BLaER1 (cell line): Measurements from ENCODE around the gene VWA8.
"Not testable (repeated sequence)": the region's sequence is repeated elsewhere in the genome, so short reads cannot be mapped to it uniquely, and the experiment has no call there.

Experiments used
- H3K27ac ChIP-seq: shearing (Covaris generic); formaldehyde crosslinking; 2 replicates; pipeline ENCODE4 v1.8.1; 2022
- H3K27me3 ChIP-seq: shearing (Covaris generic); formaldehyde crosslinking; 2 replicates; pipeline ENCODE4 v1.8.1; 2022
- H3K36me3 ChIP-seq: shearing (Covaris generic); formaldehyde crosslinking; 2 replicates; pipeline ENCODE4 v1.8.1; 2022
- H3K4me1 ChIP-seq: shearing (Covaris generic); formaldehyde crosslinking; 2 replicates; pipeline ENCODE4 v1.8.1; 2022
- H3K4me2 ChIP-seq: shearing (Covaris generic); formaldehyde crosslinking; 2 replicates; pipeline ENCODE4 v1.8.1; 2022
- H3K4me3 ChIP-seq: shearing (Covaris generic); formaldehyde crosslinking; 2 replicates; pipeline ENCODE4 v1.8.1; 2022
- H3K9ac ChIP-seq: shearing (Covaris generic); formaldehyde crosslinking; 2 replicates; pipeline ENCODE4 v1.8.1; 2022
- H3K9me3 ChIP-seq: shearing (Covaris generic); formaldehyde crosslinking; 2 replicates; pipeline ENCODE4 v1.8.1; 2022
- H4K20me1 ChIP-seq: shearing (Covaris generic); formaldehyde crosslinking; 2 replicates; pipeline ENCODE4 v1.8.1; 2022
- Cebpa-rat ChIP-seq: shearing (Covaris generic); IDR thresholded peaks from 2 replicates; pipeline ENCODE4 v1.8.1; 2022

VWA8 gene

DNA sequence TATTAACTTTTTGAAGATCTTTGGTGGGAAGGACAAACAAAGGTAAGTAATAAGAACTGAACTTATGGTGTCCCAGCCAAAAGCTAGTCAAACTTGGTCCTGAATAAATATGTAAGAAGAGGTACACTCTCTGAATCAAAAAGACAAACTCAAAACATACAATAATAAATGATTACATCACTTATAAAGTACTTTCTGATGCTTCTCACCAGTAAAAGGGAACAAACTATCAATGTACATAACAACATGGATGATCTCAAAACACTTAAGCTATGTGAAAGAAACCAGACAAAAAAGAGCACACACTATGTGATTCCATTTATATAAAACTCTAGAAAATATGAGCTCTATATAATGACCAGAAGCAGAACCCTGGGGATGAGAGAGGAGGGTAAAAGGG lies 138.3 kb downstream of the VWA8 start:
- H3K4me3 ChIP-seq: no peak overlapping the region
- H3K27me3 ChIP-seq: no peaks in the 10 kb centered on the region
- H4K20me1 ChIP-seq: no peaks in the 10 kb centered on the region
- H3K36me3 ChIP-seq: peaks cover 14% of the 10 kb centered on the region; the same call in 1 of the 2 replicates
- H3K9ac ChIP-seq: no peak overlapping the region
- no peak overlapping the region for H3K27ac ChIP-seq
- TF ChIP-seq Cebpa-rat: no peak
- H3K4me2 ChIP-seq: no peak overlapping the region
- H3K4me1 ChIP-seq: peaks cover 6% of the 10 kb centered on the region; the same call in 1 of the 2 replicates
- no peaks in the 10 kb centered on the region for H3K9me3 ChIP-seq

- Histone ChIP-seq H3K9me3 (no peaks in the 10 kb centered on the region), H3K36me3 (peaks cover 18% of the 10 kb centered on the region; the same call in 1 of the 2 replicates)
- TF ChIP-seq Cebpa-rat: no peak
Measured at GRCh38 chr13:41821238-41821594, 139.7 kb downstream of the VWA8 start.

DNA sequence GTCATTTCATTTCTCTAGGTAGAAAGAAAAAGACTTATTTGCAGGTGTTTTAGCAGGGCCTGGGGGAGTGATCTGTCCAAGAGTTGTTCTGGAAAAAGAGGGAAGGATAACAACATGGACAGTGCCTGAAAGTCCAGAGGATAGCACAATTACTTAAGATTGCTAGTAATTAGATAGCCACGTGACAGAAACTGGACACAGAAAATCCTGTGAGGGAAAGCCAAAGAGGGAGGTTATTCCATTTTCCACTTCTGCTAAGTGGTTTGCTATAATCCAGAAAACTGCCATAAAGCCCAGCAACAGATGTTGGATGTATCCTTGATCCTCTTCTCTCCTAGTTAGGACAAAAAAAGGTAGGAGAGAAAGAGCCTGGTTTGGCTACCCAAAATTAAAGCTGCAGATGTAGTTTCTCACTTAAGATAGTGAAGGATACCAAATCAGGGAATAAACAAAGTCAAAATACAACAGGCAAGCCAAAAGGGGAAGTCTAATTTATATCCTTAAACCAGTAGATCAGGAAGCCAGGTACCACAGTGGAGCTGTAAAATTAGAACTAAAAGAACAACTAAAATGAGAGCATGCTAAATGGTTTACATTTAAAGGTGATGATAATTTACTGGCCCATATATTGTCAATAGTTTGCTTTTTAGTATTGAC lies 140.2 kb downstream of the VWA8 start:
- TF ChIP-seq Cebpa-rat: no peak
- Histone ChIP-seq H3K27ac (no peak overlapping the region), H4K20me1 (no peaks in the 10 kb centered on the region), H3K9me3 (no peaks in the 10 kb centered on the region), H3K36me3 (peaks cover 19% of the 10 kb centered on the region; the same call in 1 of the 2 replicates), H3K4me1 (peaks cover 6% of the 10 kb centered on the region; the same call in 1 of the 2 replicates), H3K4me2 (no peak overlapping the region), H3K27me3 (no peaks in the 10 kb centered on the region), H3K4me3 (no peak overlapping the region), H3K9ac (no peak overlapping the region)

More at GRCh38 chr13:41821238-41821594, 139.7 kb downstream of the VWA8 start:
- Histone ChIP-seq H3K27me3 (no peaks in the 10 kb centered on the region), H4K20me1 (no peaks in the 10 kb centered on the region), H3K4me1 (peaks cover 6% of the 10 kb centered on the region; the same call in 1 of the 2 replicates), H3K4me2 (no peak overlapping the region), H3K9ac (no peak overlapping the region), H3K4me3 (no peak overlapping the region), H3K27ac (no peak overlapping the region)

- H3K36me3 ChIP-seq: peaks cover 21% of the 10 kb centered on the region
- H3K9me3 ChIP-seq: no peaks in the 10 kb centered on the region
- no peaks in the 10 kb centered on the region for H3K27me3 ChIP-seq
- H3K4me3 ChIP-seq: no peak overlapping the region
- H3K4me2 ChIP-seq: no peak overlapping the region
- no peak overlapping the region for H3K9ac ChIP-seq
- no peak overlapping the region for H3K27ac ChIP-seq
- H4K20me1 ChIP-seq: no peaks in the 10 kb centered on the region
- TF ChIP-seq Cebpa-rat: no peak
- peaks cover 4% of the 10 kb centered on the region; the same call in 1 of the 2 replicates for H3K4me1 ChIP-seq
Measured at GRCh38 chr13:41816057-41816456, 144.9 kb downstream of the VWA8 start.

GRCh38 chr13:41813426-41813825 lies 147.5 kb downstream of the VWA8 start:
- Histone ChIP-seq H3K27me3 (no peaks in the 10 kb centered on the region), H3K4me2 (no peak overlapping the region), H3K4me3 (no peak overlapping the region), H3K27ac (no peak overlapping the region), H3K9me3 (no peaks in the 10 kb centered on the region), H3K9ac (no peak overlapping the region), H3K36me3 (peaks cover 26% of the 10 kb centered on the region), H4K20me1 (no peaks in the 10 kb centered on the region), H3K4me1 (no peaks in the 10 kb centered on the region)
- TF ChIP-seq Cebpa-rat: no peak

- Histone ChIP-seq H3K9me3 (no peaks in the 10 kb centered on the region), H3K36me3 (peaks cover 26% of the 10 kb centered on the region), H3K9ac (no peak overlapping the region), H4K20me1 (no peaks in the 10 kb centered on the region), H3K4me1 (no peaks in the 10 kb centered on the region), H3K27ac (no peak overlapping the region), H3K27me3 (no peaks in the 10 kb centered on the region), H3K4me3 (no peak overlapping the region), H3K4me2 (no peak overlapping the region)
- no peak for TF ChIP-seq Cebpa-rat
Measured at GRCh38 chr13:41812851-41813250, 148.1 kb downstream of the VWA8 start.

- Histone ChIP-seq H3K27ac (no peak overlapping the region), H3K9me3 (no peaks in the 10 kb centered on the region), H3K4me1 (no peaks in the 10 kb centered on the region), H3K9ac (no peak overlapping the region), H4K20me1 (no peaks in the 10 kb centered on the region), H3K4me3 (no peak overlapping the region), H3K36me3 (peaks cover 32% of the 10 kb centered on the region), H3K27me3 (no peaks in the 10 kb centered on the region), H3K4me2 (no peak overlapping the region)
- no peak for TF ChIP-seq Cebpa-rat
Measured at GRCh38 chr13:41812237-41812636, 148.7 kb downstream of the VWA8 start.

DNA sequence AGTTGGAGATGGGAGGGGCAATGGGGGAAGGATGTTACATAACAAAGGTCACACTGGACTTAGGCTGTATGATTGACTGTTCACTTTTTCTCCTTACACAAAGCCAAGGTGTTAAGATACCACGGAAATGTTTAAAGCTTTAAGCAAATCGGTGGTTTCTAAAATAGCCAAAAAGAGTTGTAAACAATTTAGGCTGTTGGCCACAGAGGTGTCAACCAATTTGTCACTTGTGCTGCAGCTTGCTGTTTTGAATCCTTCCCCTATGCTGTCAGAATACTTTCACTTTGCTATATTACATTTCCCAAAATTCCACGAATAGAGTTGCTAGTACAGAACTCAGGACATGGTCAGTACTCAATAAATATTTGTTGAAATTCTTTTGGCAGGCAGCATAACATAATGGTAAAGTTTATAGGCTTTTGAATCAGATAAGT lies 149.3 kb downstream of the VWA8 start:
- Histone ChIP-seq H3K36me3 (peaks cover 34% of the 10 kb centered on the region), H3K27me3 (no peaks in the 10 kb centered on the region), H3K27ac (no peak overlapping the region), H3K4me2 (no peak overlapping the region), H3K9me3 (no peaks in the 10 kb centered on the region), H3K4me3 (no peak overlapping the region), H4K20me1 (no peaks in the 10 kb centered on the region), H3K4me1 (no peaks in the 10 kb centered on the region), H3K9ac (no peak overlapping the region)
- TF ChIP-seq Cebpa-rat: no peak

DNA sequence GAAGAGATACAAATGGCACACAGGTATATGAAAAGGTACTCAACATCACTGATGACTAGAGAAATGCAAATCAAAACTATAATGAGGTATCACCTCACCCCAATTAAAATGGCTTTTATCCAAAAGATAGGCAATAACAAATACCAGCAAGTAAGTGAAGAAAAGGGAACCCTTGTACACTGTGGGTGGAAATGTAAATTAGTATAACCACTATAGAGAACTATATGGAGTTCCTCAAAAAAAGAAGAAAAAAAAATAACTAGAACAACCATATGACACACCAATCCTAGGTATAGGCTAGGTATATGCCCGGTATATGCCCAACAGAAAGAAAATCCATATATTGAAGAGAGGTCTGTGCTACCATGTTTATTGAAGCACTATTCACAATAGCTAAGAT lies 150.9 kb downstream of the VWA8 start:
- Histone ChIP-seq H3K4me2 (no peak overlapping the region), H4K20me1 (no peaks in the 10 kb centered on the region), H3K4me3 (no peak overlapping the region), H3K9ac (no peak overlapping the region), H3K4me1 (no peaks in the 10 kb centered on the region), H3K9me3 (no peaks in the 10 kb centered on the region), H3K27ac (no peak overlapping the region), H3K36me3 (peaks cover 27% of the 10 kb centered on the region), H3K27me3 (no peaks in the 10 kb centered on the region)
- no peak for TF ChIP-seq Cebpa-rat

DNA sequence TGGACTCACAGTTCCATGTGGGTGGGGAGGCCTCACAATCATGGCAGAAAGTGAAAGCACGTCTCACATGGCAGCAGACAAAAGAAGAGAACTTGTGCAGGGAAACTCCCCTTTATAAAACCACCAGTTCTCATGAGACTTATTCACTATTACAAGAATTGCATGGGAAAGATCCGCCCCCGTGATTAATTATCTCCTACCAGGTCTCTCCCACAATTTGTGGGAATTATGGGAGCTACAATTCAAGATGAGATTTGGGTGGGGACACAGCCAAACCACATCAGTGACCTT lies 157.5 kb downstream of the VWA8 start:
- H4K20me1 ChIP-seq, H3K9ac ChIP-seq, H3K27ac ChIP-seq, H3K4me1 ChIP-seq, H3K4me3 ChIP-seq, H3K4me2 ChIP-seq, H3K27me3 ChIP-seq: not testable (repeated sequence)
- H3K9me3 ChIP-seq: peaks cover 18% of the 10 kb centered on the region
- H3K36me3 ChIP-seq: peaks cover 33% of the 10 kb centered on the region
